ENCODE results near the gene ZNF132. TPM values are rescaled to one million over a fixed set of nuclear protein-coding genes. Genes with fewer than 3 reads are reported as not detected.

The ZNF132 gene
- total RNA-seq, 4 donors from 2014 or later, result 4.4 to 19.8 (median 7.6) TPM

- TF ChIP-seq CTCF (IDR thresholded peaks at IDR 0.05), result no peak
- no peak for TF ChIP-seq POLR2A (IDR thresholded peaks at IDR 0.05)
- peaks cover 0 to 5% of the 10 kb centered on the region in 2 donors for H3K27me3 ChIP-seq
- peaks cover 0 to 12% of the 10 kb centered on the region in 2 donors for H3K4me1 ChIP-seq
- DNase-seq, result no peak
- intact Hi-C loops (cut with DNase I; ENCODE audit: low total_unique reads), result no loop called here
- H3K36me3 ChIP-seq, result no peaks in the 10 kb centered on the region
- H3K9me3 ChIP-seq, result no peaks in the 10 kb centered on the region
- H3K27ac ChIP-seq, result no peak overlapping the region
- H3K4me3 ChIP-seq, result no peak overlapping the region
Measured at GRCh38 chr19:58399903-58400302, 40.0 kb downstream of the ZNF132 start.

GRCh38 chr19:58398545-58398944, 41.4 kb downstream of the ZNF132 start:
- H3K27me3 ChIP-seq, result peaks cover 0 to 5% of the 10 kb centered on the region in 2 donors
- TF ChIP-seq CTCF (IDR thresholded peaks at IDR 0.05), result no peak
- no peak for TF ChIP-seq POLR2A (IDR thresholded peaks at IDR 0.05)
- DNase-seq, result no peak
- peaks cover 0 to 12% of the 10 kb centered on the region in 2 donors for H3K4me1 ChIP-seq
- H3K27ac ChIP-seq, result no peak overlapping the region
- H3K36me3 ChIP-seq, result no peaks in the 10 kb centered on the region
- no peaks in the 10 kb centered on the region for H3K9me3 ChIP-seq
- no peak overlapping the region for H3K4me3 ChIP-seq
- intact Hi-C loops (cut with DNase I; ENCODE audit: low total_unique reads), result no loop called here

- no peak overlapping the region for H3K4me3 ChIP-seq
- no peak for DNase-seq
- no peaks in the 10 kb centered on the region for H3K36me3 ChIP-seq
- H3K9me3 ChIP-seq, result no peaks in the 10 kb centered on the region
- H3K27ac ChIP-seq, result no peak overlapping the region
- TF ChIP-seq POLR2A (IDR thresholded peaks at IDR 0.05) (no peak), CTCF (IDR thresholded peaks at IDR 0.05) (no peak)
- H3K27me3 ChIP-seq, result peaks cover 0 to 5% of the 10 kb centered on the region in 2 donors
- H3K4me1 ChIP-seq, result peaks cover 0 to 12% of the 10 kb centered on the region in 2 donors
- intact Hi-C loops (cut with DNase I; ENCODE audit: low total_unique reads), result no loop called here
Measured at GRCh38 chr19:58398087-58398486, 41.9 kb downstream of the ZNF132 start.

GRCh38 chr19:58397533-58398037, 42.4 kb downstream of the ZNF132 start:
- Histone ChIP-seq H3K36me3 (no peaks in the 10 kb centered on the region), H3K4me3 (no peak overlapping the region), H3K27ac (no peak overlapping the region), H3K4me1 (peaks cover 0 to 12% of the 10 kb centered on the region in 2 donors), H3K27me3 (peaks cover 0 to 5% of the 10 kb centered on the region in 2 donors), H3K9me3 (no peaks in the 10 kb centered on the region)
- no peak for TF ChIP-seq CTCF (IDR thresholded peaks at IDR 0.05)
- no peak for TF ChIP-seq POLR2A (IDR thresholded peaks at IDR 0.05)
- no peak for DNase-seq
- intact Hi-C loops (cut with DNase I; ENCODE audit: low total_unique reads), result no loop called here

GRCh38 chr19:58396691-58397532, 43.0 kb downstream of the ZNF132 start:
- intact Hi-C loops (cut with DNase I; ENCODE audit: low total_unique reads), result no loop called here
- Histone ChIP-seq H3K27ac (no peak overlapping the region), H3K27me3 (peaks cover 0 to 5% of the 10 kb centered on the region in 2 donors), H3K9me3 (no peaks in the 10 kb centered on the region), H3K4me3 (no peak overlapping the region), H3K4me1 (peaks cover 0 to 12% of the 10 kb centered on the region in 2 donors), H3K36me3 (no peaks in the 10 kb centered on the region)
- DNase-seq, result no peak
- TF ChIP-seq CTCF (IDR thresholded peaks at IDR 0.05) (no peak), POLR2A (IDR thresholded peaks at IDR 0.05) (no peak)

Data from uterus (tissue), 4 donors.